H7 (cell line): ENCODE data around the gene RNF213. TPM values are rescaled to one million over a fixed set of nuclear protein-coding genes. Genes with fewer than 3 reads are reported as not detected.

ENCODE experiments used
- DNase-seq: peaks from one replicate; pipeline ENCODE4 v3.0.0; 2012
- H3K27me3 ChIP-seq: 2 replicates; pipeline ENCODE4 v1.6.0; 2011; ENCODE audit warnings: mild to moderate bottlenecking, low read length; ENCODE audit not compliant: control insufficient read depth, insufficient read depth
- H3K36me3 ChIP-seq: replicated peaks from 2 replicates; pipeline ENCODE4 v1.5.1; 2011; ENCODE audit warnings: low read length; ENCODE audit not compliant: control insufficient read depth, insufficient read depth
- H3K4me3 ChIP-seq: 2 replicates; pipeline ENCODE4 v1.5.1; 2011; ENCODE audit warnings: low read depth, mild to moderate bottlenecking, control low read depth, low read length, moderate library complexity; ENCODE audit not compliant: insufficient read depth
- total RNA-seq: library from RNA; depleted of rRNA; stranded (reverse); fragments of >200 nt; shearing (Covaris generic); gene quantifications from 2 replicates; pipeline ENCODE4 v1.2.3, GENCODE V29; 2014; rRNA removed

The RNF213 gene
- total RNA-seq, 1 experiment from 2014 or later, result 29.4 TPM

GRCh38 chr17:80441598-80442322, 181.1 kb downstream of the RNF213 start:
- Histone ChIP-seq H3K4me3 (no peak overlapping the region), H3K27me3 (peaks cover 4% of the 10 kb centered on the region; the same call in 1 of the 2 replicates), H3K36me3 (no peaks in the 10 kb centered on the region)
- no peak for DNase-seq

GRCh38 chr17:80442323-80442659, 181.6 kb downstream of the RNF213 start:
- Histone ChIP-seq H3K36me3 (no peaks in the 10 kb centered on the region), H3K27me3 (peaks cover 4% of the 10 kb centered on the region; the same call in 1 of the 2 replicates), H3K4me3 (no peak overlapping the region)
- no peak for DNase-seq

- Histone ChIP-seq H3K36me3 (no peaks in the 10 kb centered on the region), H3K27me3 (peaks cover 4% of the 10 kb centered on the region; the same call in 1 of the 2 replicates), H3K4me3 (no peak overlapping the region)
- no peak for DNase-seq
Observed at GRCh38 chr17:80442764-80443163, 182.1 kb downstream of the RNF213 start.

- Histone ChIP-seq H3K27me3 (peaks cover 4% of the 10 kb centered on the region; the same call in 1 of the 2 replicates), H3K36me3 (no peaks in the 10 kb centered on the region), H3K4me3 (no peak overlapping the region)
- no peak for DNase-seq
Observed at GRCh38 chr17:80443498-80443897, 182.8 kb downstream of the RNF213 start.

- DNase-seq, result peak; percentile 85
- no peak overlapping the region for H3K4me3 ChIP-seq
- H3K27me3 ChIP-seq, result peaks cover 4% of the 10 kb centered on the region; the same call in 1 of the 2 replicates
- H3K36me3 ChIP-seq, result no peaks in the 10 kb centered on the region
Observed at GRCh38 chr17:80443916-80444643, 183.4 kb downstream of the RNF213 start.

GRCh38 chr17:80444644-80444979, 184.0 kb downstream of the RNF213 start:
- no peaks in the 10 kb centered on the region for H3K36me3 ChIP-seq
- no peak for DNase-seq
- H3K27me3 ChIP-seq, result peaks cover 4% of the 10 kb centered on the region; the same call in 1 of the 2 replicates
- H3K4me3 ChIP-seq, result no peak overlapping the region

- H3K36me3 ChIP-seq, result no peaks in the 10 kb centered on the region
- peaks cover 4% of the 10 kb centered on the region; the same call in 1 of the 2 replicates for H3K27me3 ChIP-seq
- no peak for DNase-seq
- no peak overlapping the region for H3K4me3 ChIP-seq
Observed at GRCh38 chr17:80445007-80445725, 184.5 kb downstream of the RNF213 start.

GRCh38 chr17:80445726-80446110, 185.1 kb downstream of the RNF213 start:
- no peak for DNase-seq
- peaks cover 4% of the 10 kb centered on the region; the same call in 1 of the 2 replicates for H3K27me3 ChIP-seq
- no peak overlapping the region for H3K4me3 ChIP-seq

GRCh38 chr17:80446645-80447405, 186.2 kb downstream of the RNF213 start:
- Histone ChIP-seq H3K36me3 (no peaks in the 10 kb centered on the region), H3K27me3 (peaks cover 4% of the 10 kb centered on the region; the same call in 1 of the 2 replicates), H3K4me3 (no peak overlapping the region)
- DNase-seq, result no peak

More at GRCh38 chr17:80445726-80446110, 185.1 kb downstream of the RNF213 start:
- H3K36me3 ChIP-seq, result no peaks in the 10 kb centered on the region

GRCh38 chr17:80447790-80448189, 187.1 kb downstream of the RNF213 start:
- Histone ChIP-seq H3K4me3 (no peak overlapping the region), H3K36me3 (no peaks in the 10 kb centered on the region), H3K27me3 (peaks cover 3% of the 10 kb centered on the region; the same call in 1 of the 2 replicates)
- DNase-seq, result no peak

Other genes with a start within 250 kb of the RNF213 start
- 81.8 and 95.8 TPM in 2 replicates for gene TBC1D16, start 225.0 kb upstream of the RNF213 start, total RNA-seq
- gene CCDC40, start 224.2 kb upstream of the RNF213 start, total RNA-seq, result 3.8 and 4.2 TPM in 2 replicates
- gene GAA, start 159.3 kb upstream of the RNF213 start, total RNA-seq, result 68.4 and 78.4 TPM in 2 replicates
- gene EIF4A3, start 113.7 kb upstream of the RNF213 start, total RNA-seq, result 126 and 138 TPM in 2 replicates
- gene CARD14, start 90.8 kb upstream of the RNF213 start, total RNA-seq, result 0.11 and 0.55 TPM in 2 replicates
- gene SGSH, start 40.5 kb upstream of the RNF213 start, total RNA-seq, result 10.2 and 12.5 TPM in 2 replicates
- 19.4 and 20.6 TPM in 2 replicates for gene SLC26A11, start 40.4 kb upstream of the RNF213 start, total RNA-seq
- 17.1 and 26.0 TPM in 2 replicates for gene ENDOV, start 154.3 kb downstream of the RNF213 start, total RNA-seq
- gene NPTX1, start 215.8 kb downstream of the RNF213 start, total RNA-seq, result 1.6 and 4.2 TPM in 2 replicates